K562 (cell line): ENCODE results near the gene ZNF200. TPM values are rescaled to one million over a fixed set of nuclear protein-coding genes. Genes with fewer than 3 reads are reported as not detected.

Source experiments
- HDAC1 ChIP-seq, 2 experiments: fragments of 450-650 bp; IDR thresholded peaks; 2 replicates each; pipeline ENCODE4 v1.6.1; 2016 to 2017; ENCODE audit warnings: inconsistent platforms in 1 of 2, mild to moderate bottlenecking in 1 of 2, moderate library complexity in 1 of 2
- HDAC2 ChIP-seq: fragments of 450-650 bp; IDR thresholded peaks from 2 replicates; pipeline ENCODE4 v1.6.1; 2016; ENCODE audit warnings: mild to moderate bottlenecking
- PRMT5 ChIP-seq: sonication (generic); formaldehyde crosslinking; IDR thresholded peaks from 2 replicates; pipeline ENCODE4 v1.5.0; 2020; ENCODE audit warnings: missing genetic modification reagents
- ZNF24 ChIP-seq: fragments of 450-650 bp; IDR thresholded peaks from 2 replicates; pipeline ENCODE4 v1.6.1; 2016
- polyA plus RNA-seq, 8 experiments: library from polyadenylated mRNA; depleted of rRNA in 4 of 8; stranded (reverse) in 5 of 8; unstranded in 3 of 8; fragments of >200 nt; fragmentation: Nextera tagmentation in 2 of 8; fragmentation: Illumina TruSeq in 1 of 8; extraction: Ambion mirVana in 2 of 8; extraction: Trizol in 1 of 8; gene quantifications; 2 replicates each; pipeline versions ENCODE4 v1.2.1 to v1.2.3, GENCODE V29; 2011 to 2014; ENCODE audit warnings: inconsistent platforms in 1 of 8, missing spikeins in 1 of 8
- total RNA-seq, 7 experiments: library from RNA; depleted of rRNA in 6 of 7; stranded (reverse); fragments of >200 nt in 6 of 7; fragmentation: Illumina TruSeq in 2 of 7; extraction: Trizol in 2 of 7; gene quantifications; 2 replicates each; pipeline versions ENCODE4 v1.2.1 to v1.2.3, GENCODE V29; 2011 to 2021; ENCODE audit warnings: low replicate concordance in 1 of 7
- TF ChIP-seq, protein P1 (sequence below): sonication (generic); formaldehyde crosslinking; IDR thresholded peaks from 2 replicates; pipeline ENCODE4 v1.9.0; 2022; ENCODE audit warnings: mild to moderate bottlenecking, missing genetic modification reagents
- TF ChIP-seq, protein P2 (sequence below): sonication (generic); formaldehyde crosslinking; IDR thresholded peaks from 2 replicates; pipeline ENCODE4 v1.8.0; 2022; ENCODE audit warnings: mild to moderate bottlenecking, missing genetic modification reagents
- TF ChIP-seq, protein P3 (sequence below), 2 experiments: fragments of 450-650 bp; conservative IDR thresholded peaks; 2 replicates each; pipeline ENCODE4 v1.6.1; 2017; ENCODE audit warnings: mild to moderate bottlenecking in 2 of 2, moderate library complexity in 2 of 2

Gene ZNF200
- total and polyA plus RNA-seq, 9 of the 15 experiments (the other 6 are each of a cell fraction or from before 2014, with no cell fraction given), result 4.8 to 14.5 (median 9.2) TPM

DNA sequence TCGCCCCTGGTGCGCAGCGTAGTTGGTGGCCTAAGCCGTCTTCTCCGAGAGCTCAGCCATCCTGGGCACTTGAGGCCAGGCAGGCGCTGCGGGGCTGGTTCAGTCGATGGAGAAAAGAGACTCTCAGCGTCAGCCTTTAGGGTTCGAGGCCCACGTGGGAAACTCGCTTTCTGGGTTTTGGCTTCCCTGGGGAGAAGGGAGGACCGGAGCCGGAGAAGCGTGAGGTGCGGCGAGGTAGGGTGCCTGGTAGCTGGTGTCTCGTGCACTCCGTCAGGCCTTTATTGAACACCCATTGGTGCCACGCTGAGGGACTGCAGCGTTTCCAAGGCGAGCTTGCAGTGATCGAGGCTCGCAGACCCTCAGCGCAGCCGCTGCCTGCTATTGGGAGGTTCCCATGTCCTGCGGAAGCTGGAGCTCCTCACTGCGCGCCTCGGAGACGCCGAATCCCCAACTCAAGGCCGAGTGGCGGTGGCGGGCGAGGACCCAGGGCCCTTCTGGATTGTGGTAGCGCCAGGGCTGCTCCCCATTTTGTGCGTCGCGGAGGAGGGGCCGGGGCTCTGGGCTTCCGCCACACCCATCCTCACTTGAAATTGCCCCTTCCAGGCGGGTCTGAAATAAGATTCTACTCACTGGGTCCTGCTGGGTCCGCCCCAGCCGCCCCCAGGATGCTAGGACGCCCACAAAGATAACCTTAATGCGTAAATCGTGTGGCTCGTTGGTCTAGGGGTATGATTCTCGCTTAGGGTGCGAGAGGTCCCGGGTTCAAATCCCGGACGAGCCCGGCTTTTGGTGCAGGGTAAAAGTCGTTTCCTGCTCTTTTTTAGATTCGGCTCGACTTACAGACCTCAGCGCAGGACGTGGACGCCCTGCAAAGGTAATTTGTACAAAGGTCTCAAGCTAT lies 45.8 kb downstream of the ZNF200 start (continued):
- TF ChIP-seq ZNF24, result 0 out of 2 replicates have a peak, but pooled peaks have one; percentile 21
- TF ChIP-seq, protein P1, sequence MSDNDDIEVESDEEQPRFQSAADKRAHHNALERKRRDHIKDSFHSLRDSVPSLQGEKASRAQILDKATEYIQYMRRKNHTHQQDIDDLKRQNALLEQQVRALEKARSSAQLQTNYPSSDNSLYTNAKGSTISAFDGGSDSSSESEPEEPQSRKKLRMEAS, result peak; percentile 35; the same call in 1 of the 2 replicates
- peak in 1 of 2 experiments; percentile 49; a peak in 1 of 4 replicates for TF ChIP-seq HDAC1 (IDR thresholded peaks at IDR 0.05)
- TF ChIP-seq, protein P2, sequence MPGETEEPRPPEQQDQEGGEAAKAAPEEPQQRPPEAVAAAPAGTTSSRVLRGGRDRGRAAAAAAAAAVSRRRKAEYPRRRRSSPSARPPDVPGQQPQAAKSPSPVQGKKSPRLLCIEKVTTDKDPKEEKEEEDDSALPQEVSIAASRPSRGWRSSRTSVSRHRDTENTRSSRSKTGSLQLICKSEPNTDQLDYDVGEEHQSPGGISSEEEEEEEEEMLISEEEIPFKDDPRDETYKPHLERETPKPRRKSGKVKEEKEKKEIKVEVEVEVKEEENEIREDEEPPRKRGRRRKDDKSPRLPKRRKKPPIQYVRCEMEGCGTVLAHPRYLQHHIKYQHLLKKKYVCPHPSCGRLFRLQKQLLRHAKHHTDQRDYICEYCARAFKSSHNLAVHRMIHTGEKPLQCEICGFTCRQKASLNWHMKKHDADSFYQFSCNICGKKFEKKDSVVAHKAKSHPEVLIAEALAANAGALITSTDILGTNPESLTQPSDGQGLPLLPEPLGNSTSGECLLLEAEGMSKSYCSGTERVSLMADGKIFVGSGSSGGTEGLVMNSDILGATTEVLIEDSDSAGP (CRISPR knock-in tag), result no peak
- TF ChIP-seq HDAC2, result 0 out of 2 replicates have a peak, but pooled peaks have one; percentile 26
- 0 out of 2 replicates have a peak, but pooled peaks have one; percentile 37 for TF ChIP-seq PRMT5 (CRISPR knock-in tag)
- TF ChIP-seq, protein P3, sequence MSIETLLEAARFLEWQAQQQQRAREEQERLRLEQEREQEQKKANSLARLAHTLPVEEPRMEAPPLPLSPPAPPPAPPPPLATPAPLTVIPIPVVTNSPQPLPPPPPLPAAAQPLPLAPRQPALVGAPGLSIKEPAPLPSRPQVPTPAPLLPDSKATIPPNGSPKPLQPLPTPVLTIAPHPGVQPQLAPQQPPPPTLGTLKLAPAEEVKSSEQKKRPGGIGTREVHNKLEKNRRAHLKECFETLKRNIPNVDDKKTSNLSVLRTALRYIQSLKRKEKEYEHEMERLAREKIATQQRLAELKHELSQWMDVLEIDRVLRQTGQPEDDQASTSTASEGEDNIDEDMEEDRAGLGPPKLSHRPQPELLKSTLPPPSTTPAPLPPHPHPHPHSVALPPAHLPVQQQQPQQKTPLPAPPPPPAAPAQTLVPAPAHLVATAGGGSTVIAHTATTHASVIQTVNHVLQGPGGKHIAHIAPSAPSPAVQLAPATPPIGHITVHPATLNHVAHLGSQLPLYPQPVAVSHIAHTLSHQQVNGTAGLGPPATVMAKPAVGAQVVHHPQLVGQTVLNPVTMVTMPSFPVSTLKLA (conservative IDR thresholded peaks at IDR 0.05), result peak in 1 of 2 experiments; percentile 47; a peak in 2 of 4 replicates
